ENCODE measurements around the gene LPCAT2. TPM values are rescaled to one million over a fixed set of nuclear protein-coding genes. Genes with fewer than 3 reads are reported as not detected.

Gene LPCAT2
- total RNA-seq, 1 donor from 2014 or later, result 1.8 TPM

DNA sequence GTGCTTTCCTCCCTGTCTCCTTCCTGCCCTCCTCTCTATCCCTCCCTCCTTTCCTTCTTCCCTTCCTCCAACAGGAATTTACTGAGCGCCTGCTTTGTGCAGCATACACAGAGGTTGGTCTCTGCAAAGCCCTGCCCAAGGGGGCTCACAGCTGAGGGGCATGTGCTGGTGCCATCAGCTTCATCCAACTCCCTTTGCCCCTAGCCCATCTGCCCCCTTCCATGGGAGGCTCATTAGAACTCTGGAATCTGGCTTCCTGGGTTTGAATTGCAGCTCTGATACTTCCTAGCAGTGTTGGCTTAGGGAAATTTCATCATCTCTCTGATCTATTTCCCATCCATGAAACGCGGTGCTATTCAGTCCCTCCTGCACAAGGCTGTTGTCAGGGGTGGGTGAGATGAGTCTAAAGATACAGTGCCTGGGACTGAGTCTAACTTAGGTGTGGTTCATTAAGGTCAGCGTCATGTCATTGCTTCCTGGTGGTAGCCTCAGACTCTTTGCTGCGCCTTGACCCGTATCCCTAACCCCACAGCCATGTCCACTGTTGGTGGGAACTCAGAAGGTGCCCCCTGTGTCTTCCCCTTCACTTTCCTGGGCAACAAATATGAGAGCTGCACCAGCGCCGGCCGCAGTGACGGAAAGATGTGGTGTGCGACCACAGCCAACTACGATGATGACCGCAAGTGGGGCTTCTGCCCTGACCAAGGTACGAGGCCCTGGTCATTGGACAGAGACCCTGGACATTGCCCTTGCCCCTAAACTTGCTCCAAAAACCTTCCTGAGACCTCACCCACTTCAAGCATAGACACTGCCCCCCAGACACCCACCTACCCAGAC, 19.5 kb upstream of the LPCAT2 start:
- H3K4me1 Mint-ChIP-seq (ENCODE audit: low read depth, unreplicated experiment), result no peaks in the 10 kb centered on the region
- no peaks in the 10 kb centered on the region for H3K27me3 Mint-ChIP-seq (ENCODE audit: unreplicated experiment)
- H3K27ac Mint-ChIP-seq (ENCODE audit: unreplicated experiment), result no peak overlapping the region
- no peak overlapping the region for H3K4me3 Mint-ChIP-seq (ENCODE audit: unreplicated experiment)
- peaks cover 8% of the 10 kb centered on the region for H3K9me3 Mint-ChIP-seq (ENCODE audit: unreplicated experiment)
- TF ChIP-seq, protein P1, sequence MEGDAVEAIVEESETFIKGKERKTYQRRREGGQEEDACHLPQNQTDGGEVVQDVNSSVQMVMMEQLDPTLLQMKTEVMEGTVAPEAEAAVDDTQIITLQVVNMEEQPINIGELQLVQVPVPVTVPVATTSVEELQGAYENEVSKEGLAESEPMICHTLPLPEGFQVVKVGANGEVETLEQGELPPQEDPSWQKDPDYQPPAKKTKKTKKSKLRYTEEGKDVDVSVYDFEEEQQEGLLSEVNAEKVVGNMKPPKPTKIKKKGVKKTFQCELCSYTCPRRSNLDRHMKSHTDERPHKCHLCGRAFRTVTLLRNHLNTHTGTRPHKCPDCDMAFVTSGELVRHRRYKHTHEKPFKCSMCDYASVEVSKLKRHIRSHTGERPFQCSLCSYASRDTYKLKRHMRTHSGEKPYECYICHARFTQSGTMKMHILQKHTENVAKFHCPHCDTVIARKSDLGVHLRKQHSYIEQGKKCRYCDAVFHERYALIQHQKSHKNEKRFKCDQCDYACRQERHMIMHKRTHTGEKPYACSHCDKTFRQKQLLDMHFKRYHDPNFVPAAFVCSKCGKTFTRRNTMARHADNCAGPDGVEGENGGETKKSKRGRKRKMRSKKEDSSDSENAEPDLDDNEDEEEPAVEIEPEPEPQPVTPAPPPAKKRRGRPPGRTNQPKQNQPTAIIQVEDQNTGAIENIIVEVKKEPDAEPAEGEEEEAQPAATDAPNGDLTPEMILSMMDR (IDR thresholded peaks at IDR 0.05; ENCODE audit: partially characterized antibody, unreplicated experiment), result no peak
- peaks cover 4% of the 10 kb centered on the region for H3K36me3 Mint-ChIP-seq (ENCODE audit: unreplicated experiment)
- DNase-seq, result no peak

DNA sequence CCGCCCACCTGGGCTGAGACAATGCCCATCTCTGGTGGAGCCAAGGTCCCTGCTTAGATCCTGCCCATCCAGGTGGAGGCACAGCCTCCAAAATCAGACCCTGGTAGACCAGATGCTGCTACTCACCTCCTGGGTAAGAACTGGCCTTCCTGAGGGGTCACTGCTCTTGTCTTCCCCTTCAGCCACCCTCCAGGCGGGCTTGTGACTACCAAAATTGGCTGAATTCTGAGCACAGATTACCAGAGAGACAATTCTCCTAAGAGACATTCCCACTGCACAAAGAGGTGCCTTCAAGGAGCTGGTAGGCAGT, 19.0 kb upstream of the LPCAT2 start:
- Mint-ChIP-seq H3K27me3 (ENCODE audit: unreplicated experiment) (no peaks in the 10 kb centered on the region), H3K4me3 (ENCODE audit: unreplicated experiment) (no peak overlapping the region), H3K36me3 (ENCODE audit: unreplicated experiment) (peaks cover 4% of the 10 kb centered on the region), H3K27ac (ENCODE audit: unreplicated experiment) (no peak overlapping the region), H3K4me1 (ENCODE audit: low read depth, unreplicated experiment) (no peaks in the 10 kb centered on the region), H3K9me3 (ENCODE audit: unreplicated experiment) (peaks cover 6% of the 10 kb centered on the region)
- DNase-seq, result no peak
- TF ChIP-seq, protein P1 (IDR thresholded peaks at IDR 0.05; ENCODE audit: partially characterized antibody, unreplicated experiment), result no peak

DNA sequence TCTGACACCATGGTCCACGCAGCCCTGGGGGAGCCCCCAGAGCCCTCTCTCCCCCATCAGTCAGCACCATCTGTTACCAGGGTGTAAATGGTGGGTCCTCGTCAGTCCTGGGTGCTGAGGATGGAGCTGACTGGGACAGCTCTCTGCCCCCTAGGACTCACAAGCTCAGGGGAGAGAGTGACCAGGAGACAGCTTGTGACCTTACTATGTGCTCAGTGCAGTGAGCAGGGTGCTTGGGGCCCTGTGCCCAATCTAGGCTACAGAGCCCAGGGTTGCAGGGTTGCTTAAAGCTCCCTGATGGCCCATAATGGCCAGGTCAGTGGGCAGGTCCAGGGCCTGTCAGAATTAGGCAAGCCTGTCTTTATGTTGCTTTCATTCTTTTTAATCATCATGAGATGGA, 18.6 kb upstream of the LPCAT2 start:
- TF ChIP-seq, protein P1 (IDR thresholded peaks at IDR 0.05; ENCODE audit: partially characterized antibody, unreplicated experiment), result no peak
- Mint-ChIP-seq H3K27me3 (ENCODE audit: unreplicated experiment) (no peaks in the 10 kb centered on the region), H3K27ac (ENCODE audit: unreplicated experiment) (no peak overlapping the region), H3K36me3 (ENCODE audit: unreplicated experiment) (peaks cover 4% of the 10 kb centered on the region), H3K4me3 (ENCODE audit: unreplicated experiment) (no peak overlapping the region), H3K9me3 (ENCODE audit: unreplicated experiment) (peaks cover 5% of the 10 kb centered on the region), H3K4me1 (ENCODE audit: low read depth, unreplicated experiment) (peaks cover 2% of the 10 kb centered on the region)
- DNase-seq, result no peak

DNA sequence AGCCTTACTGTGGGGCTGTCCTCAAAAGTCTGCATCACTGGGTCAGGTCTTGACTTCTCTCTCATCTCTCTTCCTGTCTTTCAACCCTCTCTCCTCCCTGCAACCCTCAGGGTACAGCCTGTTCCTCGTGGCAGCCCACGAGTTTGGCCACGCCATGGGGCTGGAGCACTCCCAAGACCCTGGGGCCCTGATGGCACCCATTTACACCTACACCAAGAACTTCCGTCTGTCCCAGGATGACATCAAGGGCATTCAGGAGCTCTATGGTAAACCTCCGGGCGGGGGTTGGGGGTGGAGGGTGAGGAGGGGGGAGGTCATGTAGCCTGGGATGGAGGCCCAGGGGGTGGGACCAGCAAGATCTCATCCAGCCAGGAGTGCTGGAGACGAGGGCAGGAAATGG, 17.2 kb upstream of the LPCAT2 start:
- no peaks in the 10 kb centered on the region for H3K36me3 Mint-ChIP-seq (ENCODE audit: unreplicated experiment)
- H3K4me1 Mint-ChIP-seq (ENCODE audit: low read depth, unreplicated experiment), result peaks cover 2% of the 10 kb centered on the region
- TF ChIP-seq, protein P1 (IDR thresholded peaks at IDR 0.05; ENCODE audit: partially characterized antibody, unreplicated experiment), result no peak
- DNase-seq, result no peak
- no peak overlapping the region for H3K27ac Mint-ChIP-seq (ENCODE audit: unreplicated experiment)
- peaks cover 5% of the 10 kb centered on the region for H3K9me3 Mint-ChIP-seq (ENCODE audit: unreplicated experiment)
- H3K27me3 Mint-ChIP-seq (ENCODE audit: unreplicated experiment), result no peaks in the 10 kb centered on the region
- H3K4me3 Mint-ChIP-seq (ENCODE audit: unreplicated experiment), result no peak overlapping the region

DNA sequence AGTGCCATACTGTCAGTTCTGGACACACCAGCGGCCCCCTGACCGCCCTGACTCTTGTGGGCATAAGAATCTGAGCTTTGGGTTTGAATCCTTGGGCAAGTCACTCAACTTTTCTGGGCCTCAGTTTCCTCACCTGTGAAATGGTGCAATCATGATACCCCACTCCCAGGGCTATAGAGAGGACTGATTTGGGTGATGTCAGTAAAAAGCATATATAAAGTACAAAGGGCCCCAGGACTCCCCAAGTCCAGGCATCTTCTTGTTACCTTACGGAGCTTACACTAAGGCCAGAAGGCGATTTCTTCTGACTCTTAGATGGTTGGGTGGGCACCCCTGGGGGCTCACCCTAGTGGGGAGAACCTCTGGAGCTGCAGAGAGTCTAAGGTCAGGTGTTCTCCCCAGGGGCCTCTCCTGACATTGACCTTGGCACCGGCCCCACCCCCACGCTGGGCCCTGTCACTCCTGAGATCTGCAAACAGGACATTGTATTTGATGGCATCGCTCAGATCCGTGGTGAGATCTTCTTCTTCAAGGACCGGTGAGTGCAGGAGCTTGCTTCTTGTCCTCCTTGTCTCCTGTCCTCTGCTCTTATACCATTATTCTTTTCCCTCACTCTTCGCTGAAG, 16.0 kb upstream of the LPCAT2 start:
- H3K9me3 Mint-ChIP-seq (ENCODE audit: unreplicated experiment), result peaks cover 5% of the 10 kb centered on the region
- no peaks in the 10 kb centered on the region for H3K36me3 Mint-ChIP-seq (ENCODE audit: unreplicated experiment)
- TF ChIP-seq, protein P1 (IDR thresholded peaks at IDR 0.05; ENCODE audit: partially characterized antibody, unreplicated experiment), result no peak
- H3K4me1 Mint-ChIP-seq (ENCODE audit: low read depth, unreplicated experiment), result peaks cover 2% of the 10 kb centered on the region
- H3K27ac Mint-ChIP-seq (ENCODE audit: unreplicated experiment), result no peak overlapping the region
- no peaks in the 10 kb centered on the region for H3K27me3 Mint-ChIP-seq (ENCODE audit: unreplicated experiment)
- no peak overlapping the region for H3K4me3 Mint-ChIP-seq (ENCODE audit: unreplicated experiment)
- no peak for DNase-seq
